PC-3 (cell line): ENCODE results near the gene KRT33B. TPM values are rescaled to one million over a fixed set of nuclear protein-coding genes. Genes with fewer than 3 reads are reported as not detected.

Experiments
- ATAC-seq: fragments of 200-7000 bp; cut with Tn5 transposase; 2 replicates; pipeline ENCODE4 v1.9.1; 2020; ENCODE audit warnings: mild to moderate bottlenecking, moderate library complexity
- BruUV-seq: library from RNA; stranded (reverse); fragments of 400-500 nt; replicated peaks from 2 replicates; lab custom pipeline; 2021; lab: Mats Ljungman, UMichigan
- CTCF ChIA-PET: fragments of 300-600 bp; sonication (Branson Sonifier 250); formaldehyde crosslinking; loops from one replicate; lab custom pipeline; 2022; ENCODE audit warnings: antibody characterized with exemption; lab: Charles Lee
- POLR2A ChIA-PET: fragments of 300-600 bp; sonication (Branson Sonifier 250); formaldehyde crosslinking; loops from one replicate; lab custom pipeline; 2022; ENCODE audit warnings: antibody characterized with exemption; ENCODE audit not compliant: unreplicated experiment; lab: Charles Lee
- DNase-seq: peaks from one replicate; pipeline ENCODE4 v3.0.0-alpha.2; 2015
- H2AFZ ChIP-seq: fragments of 300-600 bp; sonication (generic); 2 replicates; pipeline ENCODE4 v1.6.0; 2016; ENCODE audit warnings: antibody characterized with exemption, low read length
- H3F3A ChIP-seq: fragments of 300-600 bp; sonication (generic); one replicate; pipeline ENCODE4 v1.6.0; 2017; ENCODE audit warnings: antibody characterized with exemption, low read length, control low read depth, mild to moderate bottlenecking; ENCODE audit not compliant: unreplicated experiment
- H3K27ac ChIP-seq: fragments of 300-600 bp; sonication (generic); 2 replicates; pipeline ENCODE4 v1.5.1; 2016; ENCODE audit warnings: mild to moderate bottlenecking, low read length
- H3K27me3 ChIP-seq: fragments of 300-600 bp; sonication (generic); 2 replicates; pipeline ENCODE4 v1.6.1; 2016; ENCODE audit warnings: low read length, mixed read lengths
- H3K36me3 ChIP-seq: fragments of 300-600 bp; sonication (generic); 2 replicates; pipeline ENCODE4 v1.6.1; 2016; ENCODE audit warnings: low read depth, mixed run types, low read length, mixed read lengths
- H3K4me1 ChIP-seq: fragments of 300-600 bp; sonication (generic); 2 replicates; pipeline ENCODE4 v1.5.1; 2016; ENCODE audit warnings: low read length; ENCODE audit not compliant: insufficient read depth
- H3K4me2 ChIP-seq: fragments of 300-600 bp; sonication (generic); 2 replicates; pipeline ENCODE4 v1.6.0; 2016; ENCODE audit warnings: low read length
- H3K4me3 ChIP-seq: fragments of 300-600 bp; sonication (generic); 2 replicates; pipeline ENCODE4 v1.5.1; 2016; ENCODE audit warnings: mild to moderate bottlenecking, low read length, mixed read lengths
- H3K79me2 ChIP-seq: fragments of 300-600 bp; sonication (generic); 2 replicates; pipeline ENCODE4 v1.6.1; 2017; ENCODE audit warnings: low read length, mixed read lengths
- H3K9ac ChIP-seq: fragments of 300-600 bp; sonication (generic); 2 replicates; pipeline ENCODE4 v1.6.0; 2016; ENCODE audit warnings: mild to moderate bottlenecking, low read length
- H3K9me2 ChIP-seq: fragments of 300-600 bp; sonication (generic); replicated peaks from 2 replicates; pipeline ENCODE4 v1.6.1; 2016; ENCODE audit warnings: mixed run types, low read length, mixed read lengths
- H3K9me3 ChIP-seq: fragments of 300-600 bp; sonication (generic); 2 replicates; pipeline ENCODE4 v1.6.1; 2016; ENCODE audit warnings: low read length, mixed read lengths
- H4K20me1 ChIP-seq: fragments of 300-600 bp; sonication (generic); 2 replicates; pipeline ENCODE4 v1.6.1; 2016; ENCODE audit warnings: low read length, mixed read lengths
- EZH2 ChIP-seq: fragments of 300-600 bp; sonication (generic); IDR thresholded peaks from one replicate; pipeline ENCODE4 v1.6.1; 2017; ENCODE audit warnings: antibody characterized with exemption, mild to moderate bottlenecking, low read length; ENCODE audit not compliant: unreplicated experiment
- EZH2phosphoT487 ChIP-seq: fragments of 300-600 bp; sonication (generic); IDR thresholded peaks from 2 replicates; pipeline ENCODE4 v1.6.1; 2018; ENCODE audit warnings: mild to moderate bottlenecking, antibody characterized with exemption, low read length, borderline replicate concordance
- intact Hi-C: fragments of 100-400 bp; cut with micrococcal nuclease; formaldehyde crosslinking; loops from 2 replicates; pipeline ENCODE4 v1.9.0; 2023
- total RNA-seq: library from RNA; depleted of rRNA; stranded (reverse); fragments of >200 nt; gene quantifications from 2 replicates; pipeline ENCODE4 v1.2.3, GENCODE V29; 2014
- TF ChIP-seq, protein P1 (sequence below): fragments of 300-600 bp; sonication (generic); conservative IDR thresholded peaks from 2 replicates; pipeline ENCODE4 v1.5.1; 2017; ENCODE audit warnings: antibody characterized with exemption, low read depth, mild to moderate bottlenecking, low read length

KRT33B gene
- total RNA-seq, 1 experiment from 2014 or later: not detected

- ATAC-seq (no peak), DNase-seq (no peak)
- TF ChIP-seq EZH2phosphoT487: no peak
- TF ChIP-seq, protein P1, sequence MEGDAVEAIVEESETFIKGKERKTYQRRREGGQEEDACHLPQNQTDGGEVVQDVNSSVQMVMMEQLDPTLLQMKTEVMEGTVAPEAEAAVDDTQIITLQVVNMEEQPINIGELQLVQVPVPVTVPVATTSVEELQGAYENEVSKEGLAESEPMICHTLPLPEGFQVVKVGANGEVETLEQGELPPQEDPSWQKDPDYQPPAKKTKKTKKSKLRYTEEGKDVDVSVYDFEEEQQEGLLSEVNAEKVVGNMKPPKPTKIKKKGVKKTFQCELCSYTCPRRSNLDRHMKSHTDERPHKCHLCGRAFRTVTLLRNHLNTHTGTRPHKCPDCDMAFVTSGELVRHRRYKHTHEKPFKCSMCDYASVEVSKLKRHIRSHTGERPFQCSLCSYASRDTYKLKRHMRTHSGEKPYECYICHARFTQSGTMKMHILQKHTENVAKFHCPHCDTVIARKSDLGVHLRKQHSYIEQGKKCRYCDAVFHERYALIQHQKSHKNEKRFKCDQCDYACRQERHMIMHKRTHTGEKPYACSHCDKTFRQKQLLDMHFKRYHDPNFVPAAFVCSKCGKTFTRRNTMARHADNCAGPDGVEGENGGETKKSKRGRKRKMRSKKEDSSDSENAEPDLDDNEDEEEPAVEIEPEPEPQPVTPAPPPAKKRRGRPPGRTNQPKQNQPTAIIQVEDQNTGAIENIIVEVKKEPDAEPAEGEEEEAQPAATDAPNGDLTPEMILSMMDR: no peak
- TF ChIP-seq EZH2: no peak
- no peaks in the 10 kb centered on the region for H3K27me3 ChIP-seq
- H4K20me1 ChIP-seq: no peaks in the 10 kb centered on the region
- no peak overlapping the region for H2AFZ ChIP-seq
- POLR2A ChIA-PET: no interaction called here
- no peaks in the 10 kb centered on the region for H3K9me3 ChIP-seq
- BruUV-seq: no TSS peak
- no peaks in the 10 kb centered on the region for H3K9me2 ChIP-seq
- H3F3A ChIP-seq: no peaks in the 10 kb centered on the region
- CTCF ChIA-PET: no interaction called here
- H3K4me3 ChIP-seq: no peak overlapping the region
- intact Hi-C loops: no loop called here
- no peak overlapping the region for H3K4me2 ChIP-seq
- H3K36me3 ChIP-seq: no peaks in the 10 kb centered on the region
- H3K9ac ChIP-seq: no peak overlapping the region
- H3K4me1 ChIP-seq: no peaks in the 10 kb centered on the region
- H3K27ac ChIP-seq: no peak overlapping the region
- H3K79me2 ChIP-seq: no peaks in the 10 kb centered on the region
These were observed 35.0 kb downstream of the KRT33B start for GRCh38 chr17:41334385-41335305.

GRCh38 chr17:41333836-41334235 lies 35.8 kb downstream of the KRT33B start:
- no peaks in the 10 kb centered on the region for H3K9me3 ChIP-seq
- no peak overlapping the region for H3K4me2 ChIP-seq
- DNase-seq (no peak), ATAC-seq (no peak)
- no peaks in the 10 kb centered on the region for H3K4me1 ChIP-seq
- no peaks in the 10 kb centered on the region for H3K79me2 ChIP-seq
- H3K27me3 ChIP-seq: no peaks in the 10 kb centered on the region
- POLR2A ChIA-PET: no interaction called here
- no peaks in the 10 kb centered on the region for H3F3A ChIP-seq
- no peak overlapping the region for H3K27ac ChIP-seq
- intact Hi-C loops: no loop called here
- no peaks in the 10 kb centered on the region for H4K20me1 ChIP-seq
- CTCF ChIA-PET: no interaction called here
- no peak overlapping the region for H2AFZ ChIP-seq
- BruUV-seq: no TSS peak
- no peak overlapping the region for H3K4me3 ChIP-seq
- no peaks in the 10 kb centered on the region for H3K9me2 ChIP-seq
- no peak overlapping the region for H3K9ac ChIP-seq
- no peaks in the 10 kb centered on the region for H3K36me3 ChIP-seq
- no peak for TF ChIP-seq EZH2
- TF ChIP-seq EZH2phosphoT487: no peak
- TF ChIP-seq, protein P1: no peak

DNA sequence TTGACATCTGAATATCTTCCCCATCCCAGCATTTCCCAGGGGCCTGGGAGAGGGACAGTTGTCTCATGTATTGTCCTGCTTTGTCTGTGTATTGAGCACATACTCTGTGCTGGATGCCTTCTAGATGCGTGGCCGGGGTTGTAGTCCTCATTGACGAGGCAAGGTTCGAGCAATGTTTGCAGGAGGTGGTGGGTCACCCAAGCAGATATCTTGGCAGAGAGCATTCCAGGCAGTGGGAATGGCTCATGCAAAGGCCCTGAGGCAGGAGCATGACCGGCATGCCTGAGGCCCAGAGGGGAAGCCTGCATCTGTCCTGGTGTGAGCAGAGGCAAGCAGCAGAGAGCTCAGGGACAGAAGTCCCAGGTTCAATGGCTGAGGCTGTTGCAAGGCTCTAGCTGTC lies 36.5 kb downstream of the KRT33B start:
- no peaks in the 10 kb centered on the region for H3K9me3 ChIP-seq
- no peak overlapping the region for H2AFZ ChIP-seq
- H3K79me2 ChIP-seq: no peaks in the 10 kb centered on the region
- no peak overlapping the region for H3K27ac ChIP-seq
- TF ChIP-seq EZH2 (no peak), EZH2phosphoT487 (no peak)
- TF ChIP-seq, protein P1: no peak
- BruUV-seq: no TSS peak
- no peaks in the 10 kb centered on the region for H3K9me2 ChIP-seq
- intact Hi-C loops: no loop called here
- H3F3A ChIP-seq: no peaks in the 10 kb centered on the region
- H3K4me3 ChIP-seq: no peak overlapping the region
- ATAC-seq: no peak
- H4K20me1 ChIP-seq: no peaks in the 10 kb centered on the region
- H3K4me2 ChIP-seq: no peak overlapping the region
- CTCF ChIA-PET: no interaction called here
- no peaks in the 10 kb centered on the region for H3K4me1 ChIP-seq
- H3K36me3 ChIP-seq: no peaks in the 10 kb centered on the region
- no peak for DNase-seq
- no peak overlapping the region for H3K9ac ChIP-seq
- no peaks in the 10 kb centered on the region for H3K27me3 ChIP-seq
- POLR2A ChIA-PET: no interaction called here
